ENCODE data around the gene MGLL. TPM values are rescaled to one million over a fixed set of nuclear protein-coding genes. Genes with fewer than 3 reads are reported as not detected.

Gene MGLL
- total RNA-seq, 1 donor: 18.1 TPM

GRCh38 chr3:127820826-127821313, 1.4 kb downstream of the MGLL start:
- TF ChIP-seq CTCF (IDR thresholded peaks at IDR 0.05; ENCODE audit: extremely low read depth, low read depth, low read length): no peak
- Histone ChIP-seq H3K27ac (ENCODE audit: low read depth, low read length) (no peak overlapping the region), H3K79me2 (ENCODE audit: insufficient read depth, low read length) (peaks cover 55% of the 10 kb centered on the region), H3K4me1 (ENCODE audit: insufficient read depth, low read length) (peaks cover 22% of the 10 kb centered on the region), H3K4me3 (ENCODE audit: insufficient read depth, low read length) (no peak overlapping the region), H3K36me3 (ENCODE audit: insufficient read depth, low read length) (peaks cover 10% of the 10 kb centered on the region), H3K27me3 (ENCODE audit: insufficient read depth, low read length) (no peaks in the 10 kb centered on the region), H4K20me1 (ENCODE audit: insufficient read depth, low read length) (no peaks in the 10 kb centered on the region), H3K9me3 (ENCODE audit: low read depth, low read length) (no peaks in the 10 kb centered on the region), H2AFZ (ENCODE audit: low read length) (no peak overlapping the region), H3K4me2 (ENCODE audit: insufficient read depth, low read length) (peak overlapping the region; percentile 91)
- no peak for DNase-seq (ENCODE audit: insufficient read length, low spot score, missing footprints)

GRCh38 chr3:127820221-127820825, 2.0 kb downstream of the MGLL start:
- DNase-seq (ENCODE audit: insufficient read length, low spot score, missing footprints): peak; percentile 92
- Histone ChIP-seq H3K4me3 (ENCODE audit: insufficient read depth, low read length) (peak overlapping the region; percentile 6), H3K36me3 (ENCODE audit: insufficient read depth, low read length) (peaks cover 13% of the 10 kb centered on the region)

GRCh38 chr3:127819656-127820055, 2.7 kb downstream of the MGLL start:
- H4K20me1 ChIP-seq (ENCODE audit: insufficient read depth, low read length): no peaks in the 10 kb centered on the region
- no peak for DNase-seq (ENCODE audit: insufficient read length, low spot score, missing footprints)
- H3K27me3 ChIP-seq (ENCODE audit: insufficient read depth, low read length): no peaks in the 10 kb centered on the region
- peaks cover 64% of the 10 kb centered on the region for H3K79me2 ChIP-seq (ENCODE audit: insufficient read depth, low read length)
- no peak for TF ChIP-seq CTCF (IDR thresholded peaks at IDR 0.05; ENCODE audit: extremely low read depth, low read depth, low read length)
- no peak overlapping the region for H3K4me3 ChIP-seq (ENCODE audit: insufficient read depth, low read length)
- peaks cover 22% of the 10 kb centered on the region for H3K4me1 ChIP-seq (ENCODE audit: insufficient read depth, low read length)
- peaks cover 17% of the 10 kb centered on the region for H3K36me3 ChIP-seq (ENCODE audit: insufficient read depth, low read length)
- peak overlapping the region; percentile 91 for H3K4me2 ChIP-seq (ENCODE audit: insufficient read depth, low read length)
- no peak overlapping the region for H2AFZ ChIP-seq (ENCODE audit: low read length)
- H3K27ac ChIP-seq (ENCODE audit: low read depth, low read length): no peak overlapping the region
- no peaks in the 10 kb centered on the region for H3K9me3 ChIP-seq (ENCODE audit: low read depth, low read length)

More at GRCh38 chr3:127820221-127820825, 2.0 kb downstream of the MGLL start:
- Histone ChIP-seq H3K9me3 (ENCODE audit: low read depth, low read length) (no peaks in the 10 kb centered on the region), H3K79me2 (ENCODE audit: insufficient read depth, low read length) (peaks cover 60% of the 10 kb centered on the region), H2AFZ (ENCODE audit: low read length) (no peak overlapping the region), H3K27me3 (ENCODE audit: insufficient read depth, low read length) (no peaks in the 10 kb centered on the region), H3K4me2 (ENCODE audit: insufficient read depth, low read length) (peak overlapping the region; percentile 91), H4K20me1 (ENCODE audit: insufficient read depth, low read length) (no peaks in the 10 kb centered on the region), H3K4me1 (ENCODE audit: insufficient read depth, low read length) (peaks cover 22% of the 10 kb centered on the region), H3K27ac (ENCODE audit: low read depth, low read length) (no peak overlapping the region)
- TF ChIP-seq CTCF (IDR thresholded peaks at IDR 0.05; ENCODE audit: extremely low read depth, low read depth, low read length): peak; percentile 23

GRCh38 chr3:127819086-127819485, 3.2 kb downstream of the MGLL start:
- H3K27me3 ChIP-seq (ENCODE audit: insufficient read depth, low read length): no peaks in the 10 kb centered on the region
- peaks cover 69% of the 10 kb centered on the region for H3K79me2 ChIP-seq (ENCODE audit: insufficient read depth, low read length)
- H4K20me1 ChIP-seq (ENCODE audit: insufficient read depth, low read length): no peaks in the 10 kb centered on the region
- no peak overlapping the region for H3K27ac ChIP-seq (ENCODE audit: low read depth, low read length)
- no peak overlapping the region for H2AFZ ChIP-seq (ENCODE audit: low read length)
- TF ChIP-seq CTCF (IDR thresholded peaks at IDR 0.05; ENCODE audit: extremely low read depth, low read depth, low read length): no peak
- no peak overlapping the region for H3K4me3 ChIP-seq (ENCODE audit: insufficient read depth, low read length)
- H3K4me2 ChIP-seq (ENCODE audit: insufficient read depth, low read length): no peak overlapping the region
- DNase-seq (ENCODE audit: insufficient read length, low spot score, missing footprints): no peak
- H3K36me3 ChIP-seq (ENCODE audit: insufficient read depth, low read length): peaks cover 17% of the 10 kb centered on the region
- H3K9me3 ChIP-seq (ENCODE audit: low read depth, low read length): no peaks in the 10 kb centered on the region
- H3K4me1 ChIP-seq (ENCODE audit: insufficient read depth, low read length): peaks cover 22% of the 10 kb centered on the region
